H1 (cell line): ENCODE data around the gene UVRAG. TPM values are rescaled to one million over a fixed set of nuclear protein-coding genes. Genes with fewer than 3 reads are reported as not detected.

Source experiments
- CHD7 ChIP-seq: fragments of 300-600 bp; sonication (generic); IDR thresholded peaks from 2 replicates; pipeline ENCODE4 v1.7.1; 2012; ENCODE audit warnings: low read length, moderate library complexity, mild to moderate bottlenecking, inconsistent platforms; ENCODE audit not compliant: insufficient replicate concordance
- FOSL1 ChIP-seq: IDR thresholded peaks from 2 replicates; pipeline ENCODE4 v1.6.1; 2011; ENCODE audit warnings: mild to moderate bottlenecking, low read depth, low read length, moderate library complexity; ENCODE audit not compliant: insufficient read depth
- RNF2 ChIP-seq: fragments of 200-900, 300-1000 bp; sonication (generic); IDR thresholded peaks from 2 replicates; pipeline ENCODE4 v1.7.1; 2016; ENCODE audit warnings: borderline replicate concordance, low read depth, mild to moderate bottlenecking, antibody characterized with exemption, low read length; ENCODE audit not compliant: poor library complexity, severe bottlenecking; ENCODE audit errors: missing control alignments
- TAF1 ChIP-seq: IDR thresholded peaks from 2 replicates; pipeline ENCODE4 v1.6.1; 2011; ENCODE audit warnings: mild to moderate bottlenecking, low read depth, low read length
- ZNF274 ChIP-seq: IDR thresholded peaks from 2 replicates; pipeline ENCODE4 v1.7.0; 2012; ENCODE audit warnings: low read length, borderline replicate concordance; ENCODE audit errors: extremely low read depth
- polyA plus RNA-seq, 7 experiments: library from polyadenylated mRNA; depleted of rRNA in 3 of 7; stranded (reverse) in 5 of 7; unstranded in 2 of 7; fragments of >200 nt in 5 of 7; fragments of 200-250 nt in 2 of 7; gene quantifications; 1 replicate in 5 of 7; 2 replicates in 1 of 7; 4 replicates in 1 of 7; pipeline versions ENCODE4 v1.2.1 to v1.2.3, GENCODE V29; 2011 to 2013; ENCODE audit warnings: missing spikeins in 2 of 7, mixed read lengths in 2 of 7
- total RNA-seq: library from RNA; stranded (reverse); fragmentation: NEBNext Ultra II Directional; extraction: Animal tissue kit (Norgen Biotek cat#: 25700); gene quantifications from 2 replicates; pipeline ENCODE4 v1.2.1, GENCODE V29; 2021

The UVRAG gene
- total and polyA plus RNA-seq, 2 of the 8 experiments (the other 6 are each of a cell fraction or from before 2014, with no cell fraction given) = 5.5 to 14.7 TPM

GRCh38 chr11:76119779-76120178 is 304.8 kb downstream of the UVRAG start (continued):
- TF ChIP-seq CHD7 = no peak
- TF ChIP-seq ZNF274 = no peak
- no peak for TF ChIP-seq FOSL1
- no peak for TF ChIP-seq TAF1
- no peak for TF ChIP-seq RNF2
